Uterus (tissue), 4 donors: ENCODE results near the gene CFAP119. TPM values are rescaled to one million over a fixed set of nuclear protein-coding genes. Genes with fewer than 3 reads are reported as not detected.

Experiments used
- DNase-seq, 2 donors: peaks; one replicate each; pipeline ENCODE4 v3.0.0-alpha.2; 2019 to 2020
- H3K27ac ChIP-seq, 2 donors: fragments of 200-600 bp; sonication (generic); 1 replicate in 1 of 2; 2 replicates in 1 of 2; pipeline ENCODE4 v1.5.1; 2016 to 2018
- H3K27me3 ChIP-seq, 2 donors: fragments of 200-600 bp; sonication (generic); one replicate each; pipeline ENCODE4 v1.5.1; 2018 to 2019; ENCODE audit warnings: control low read depth in 1 of 2
- H3K36me3 ChIP-seq, 2 donors: fragments of 200-600 bp; sonication (generic); one replicate each; pipeline ENCODE4 v1.5.1; 2019; ENCODE audit warnings: control low read depth in 1 of 2
- H3K4me1 ChIP-seq, 2 donors: fragments of 200-600 bp; sonication (generic); one replicate each; pipeline ENCODE4 v1.5.1; 2018 to 2019; ENCODE audit warnings: control low read depth in 1 of 2
- H3K4me3 ChIP-seq, 2 donors: fragments of 200-600 bp; sonication (generic); 1 replicate in 1 of 2; 2 replicates in 1 of 2; pipeline ENCODE4 v1.5.1; 2018 to 2019; ENCODE audit warnings: mild to moderate bottlenecking in 1 of 2
- H3K9me3 ChIP-seq, 2 donors: fragments of 200-600 bp; sonication (generic); one replicate each; pipeline ENCODE4 v1.5.1; 2019; ENCODE audit warnings: control low read depth in 1 of 2
- CTCF ChIP-seq, 4 experiments: fragments of 200-600 bp in 2 of 4; fragments of 450-650 bp in 2 of 4; sonication (generic) in 2 of 4; IDR thresholded peaks; one replicate each; pipeline ENCODE4 v1.5.1; 2016 to 2019; ENCODE audit warnings: antibody characterized with exemption in 4 of 4, mild to moderate bottlenecking in 2 of 4, moderate library complexity in 1 of 4
- POLR2A ChIP-seq, 2 donors: fragments of 450-650 bp; IDR thresholded peaks; one replicate each; pipeline ENCODE4 v1.6.1; 2016; ENCODE audit warnings: antibody characterized with exemption in 2 of 2, mild to moderate bottlenecking in 1 of 2, moderate library complexity in 1 of 2
- intact Hi-C: fragments of 100-400 bp; cut with DNase I; formaldehyde crosslinking; loops from one replicate; pipeline ENCODE4 v1.15.1; 2023; ENCODE audit warnings: low total_unique reads
- total RNA-seq, 4 donors: library from RNA; depleted of rRNA in 3 of 4; stranded (reverse); fragments of >200 nt in 3 of 4; gene quantifications; one replicate each; pipeline versions ENCODE4 v1.1.0 to v1.2.4, GENCODE V29; 2014 to 2023
- donor health status: DM: yes; HTN: yes; CAD: no.

The CFAP119 gene
- total RNA-seq, 4 donors from 2014 or later: 4.1 to 9.1 TPM; not detected in 2

GRCh38 chr16:30750876-30751465 lies 10.9 kb downstream of the CFAP119 start:
- Histone ChIP-seq H3K9me3 (no peaks in the 10 kb centered on the region), H3K4me1 (peaks cover 0 to 9% of the 10 kb centered on the region in 2 donors), H3K27me3 (no peaks in the 10 kb centered on the region), H3K36me3 (no peaks in the 10 kb centered on the region), H3K4me3 (no peak overlapping the region), H3K27ac (no peak overlapping the region)
- TF ChIP-seq POLR2A (IDR thresholded peaks at IDR 0.05) (no peak), CTCF (IDR thresholded peaks at IDR 0.05) (no peak)
- intact Hi-C loops: no loop called here
- no peak for DNase-seq

GRCh38 chr16:30750201-30750600 lies 11.7 kb downstream of the CFAP119 start:
- no peak for DNase-seq
- intact Hi-C loops: no loop called here
- H3K4me1 ChIP-seq: peaks cover 0 to 9% of the 10 kb centered on the region in 2 donors
- TF ChIP-seq POLR2A (IDR thresholded peaks at IDR 0.05): no peak
- no peak for TF ChIP-seq CTCF (IDR thresholded peaks at IDR 0.05)
- H3K9me3 ChIP-seq: no peaks in the 10 kb centered on the region
- no peaks in the 10 kb centered on the region for H3K27me3 ChIP-seq
- H3K36me3 ChIP-seq: no peaks in the 10 kb centered on the region
- H3K27ac ChIP-seq: no peak overlapping the region
- H3K4me3 ChIP-seq: no peak overlapping the region

- Histone ChIP-seq H3K4me3 (peak overlapping the region; percentile 97 to 100), H3K4me1 (peaks cover 0 to 9% of the 10 kb centered on the region in 2 donors), H3K36me3 (no peaks in the 10 kb centered on the region), H3K27ac (peak overlapping the region; percentile 57 to 86), H3K27me3 (no peaks in the 10 kb centered on the region), H3K9me3 (no peaks in the 10 kb centered on the region)
- TF ChIP-seq CTCF (IDR thresholded peaks at IDR 0.05) (no peak), POLR2A (IDR thresholded peaks at IDR 0.05) (no peak)
- DNase-seq: peak; percentile 47 to 58
- intact Hi-C loops: no loop called here
Observed at GRCh38 chr16:30748634-30749445, 13.0 kb downstream of the CFAP119 start.

- DNase-seq: peak; percentile 99
- Histone ChIP-seq H3K9me3 (no peaks in the 10 kb centered on the region), H3K4me3 (peak within 1 kb of the TSS; percentile 97 to 100), H3K27ac (peak within 1 kb of the TSS; percentile 67 to 86), H3K4me1 (peaks cover 0 to 9% of the 10 kb centered on the region in 2 donors), H3K36me3 (no peaks in the 10 kb centered on the region), H3K27me3 (no peaks in the 10 kb centered on the region)
- intact Hi-C loops: no loop called here
- TF ChIP-seq POLR2A (IDR thresholded peaks at IDR 0.05) (peak; percentile 42 to 57), CTCF (IDR thresholded peaks at IDR 0.05) (peak in 2 of 4 experiments; percentile 7 to 11)
Observed at GRCh38 chr16:30747799-30748633, 13.8 kb downstream of the CFAP119 start, which contains the start of gene PHKG2. Gene PHKG2, plus strand, starts transcription at chr16:30748425. Its CDS starts 396 bp downstream, at chr16:30748821.
